ENCODE data around the gene MACROD2.

MACROD2 gene

DNA sequence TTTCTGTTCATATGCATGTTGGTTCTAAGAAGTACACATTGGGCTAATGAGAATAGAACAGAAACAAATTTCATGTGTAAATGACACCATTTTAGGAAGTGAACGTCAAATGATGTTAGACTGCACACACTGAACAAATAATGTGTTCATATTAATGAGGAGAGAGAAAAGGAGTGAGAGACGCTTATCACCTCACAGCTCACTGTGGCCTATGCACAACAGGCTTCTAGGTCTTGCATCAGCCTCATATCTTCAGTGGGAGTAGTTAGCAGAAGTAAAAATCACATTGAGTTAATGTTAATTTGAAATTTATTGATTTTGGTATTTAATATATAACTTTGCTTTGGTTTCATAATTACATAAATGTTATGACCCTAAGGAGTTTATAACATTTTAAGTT is 454.9 kb downstream of the MACROD2 start:
- TF ChIP-seq POLR2AphosphoS5 (IDR thresholded peaks at IDR 0.05; ENCODE audit: low read depth, low read length) (no peak), TAF1 (IDR thresholded peaks at IDR 0.05; ENCODE audit: borderline replicate concordance, insufficient read depth, low read length) (no peak), FOXP2 (optimal IDR thresholded peaks at IDR 0.05; ENCODE audit: borderline replicate concordance, extremely low read depth, extremely low read length, insufficient read depth) (no peak), SIN3A (IDR thresholded peaks at IDR 0.05; ENCODE audit: borderline replicate concordance, insufficient read depth, low read length) (no peak)
- TF ChIP-seq, protein P1, sequence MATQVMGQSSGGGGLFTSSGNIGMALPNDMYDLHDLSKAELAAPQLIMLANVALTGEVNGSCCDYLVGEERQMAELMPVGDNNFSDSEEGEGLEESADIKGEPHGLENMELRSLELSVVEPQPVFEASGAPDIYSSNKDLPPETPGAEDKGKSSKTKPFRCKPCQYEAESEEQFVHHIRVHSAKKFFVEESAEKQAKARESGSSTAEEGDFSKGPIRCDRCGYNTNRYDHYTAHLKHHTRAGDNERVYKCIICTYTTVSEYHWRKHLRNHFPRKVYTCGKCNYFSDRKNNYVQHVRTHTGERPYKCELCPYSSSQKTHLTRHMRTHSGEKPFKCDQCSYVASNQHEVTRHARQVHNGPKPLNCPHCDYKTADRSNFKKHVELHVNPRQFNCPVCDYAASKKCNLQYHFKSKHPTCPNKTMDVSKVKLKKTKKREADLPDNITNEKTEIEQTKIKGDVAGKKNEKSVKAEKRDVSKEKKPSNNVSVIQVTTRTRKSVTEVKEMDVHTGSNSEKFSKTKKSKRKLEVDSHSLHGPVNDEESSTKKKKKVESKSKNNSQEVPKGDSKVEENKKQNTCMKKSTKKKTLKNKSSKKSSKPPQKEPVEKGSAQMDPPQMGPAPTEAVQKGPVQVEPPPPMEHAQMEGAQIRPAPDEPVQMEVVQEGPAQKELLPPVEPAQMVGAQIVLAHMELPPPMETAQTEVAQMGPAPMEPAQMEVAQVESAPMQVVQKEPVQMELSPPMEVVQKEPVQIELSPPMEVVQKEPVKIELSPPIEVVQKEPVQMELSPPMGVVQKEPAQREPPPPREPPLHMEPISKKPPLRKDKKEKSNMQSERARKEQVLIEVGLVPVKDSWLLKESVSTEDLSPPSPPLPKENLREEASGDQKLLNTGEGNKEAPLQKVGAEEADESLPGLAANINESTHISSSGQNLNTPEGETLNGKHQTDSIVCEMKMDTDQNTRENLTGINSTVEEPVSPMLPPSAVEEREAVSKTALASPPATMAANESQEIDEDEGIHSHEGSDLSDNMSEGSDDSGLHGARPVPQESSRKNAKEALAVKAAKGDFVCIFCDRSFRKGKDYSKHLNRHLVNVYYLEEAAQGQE (IDR thresholded peaks at IDR 0.05; ENCODE audit: insufficient read depth in 1 of 2, low read depth in 2 of 2, low read length in 2 of 2) = no peak

DNA sequence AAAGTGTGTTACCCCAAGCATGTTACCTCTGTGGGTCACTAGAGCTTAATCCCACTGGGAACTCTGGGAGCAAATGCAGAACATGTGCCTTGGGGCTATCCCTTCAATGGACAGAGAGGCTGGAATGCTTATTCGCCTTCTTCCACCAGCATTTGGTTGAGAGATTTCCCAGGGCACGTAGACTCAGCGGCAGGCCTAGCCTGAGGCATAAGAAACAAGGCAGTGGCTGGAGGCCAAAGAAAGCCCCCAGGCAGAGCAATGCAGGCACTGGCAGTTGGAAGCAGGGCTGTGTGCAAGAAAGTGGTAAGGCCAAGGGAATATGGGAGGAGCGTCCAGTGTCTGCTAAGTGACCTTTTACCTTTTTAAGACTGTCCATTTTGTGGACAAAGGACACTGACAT is 456.1 kb downstream of the MACROD2 start:
- TF ChIP-seq TAF1 (IDR thresholded peaks at IDR 0.05; ENCODE audit: borderline replicate concordance, insufficient read depth, low read length) = no peak

DNA sequence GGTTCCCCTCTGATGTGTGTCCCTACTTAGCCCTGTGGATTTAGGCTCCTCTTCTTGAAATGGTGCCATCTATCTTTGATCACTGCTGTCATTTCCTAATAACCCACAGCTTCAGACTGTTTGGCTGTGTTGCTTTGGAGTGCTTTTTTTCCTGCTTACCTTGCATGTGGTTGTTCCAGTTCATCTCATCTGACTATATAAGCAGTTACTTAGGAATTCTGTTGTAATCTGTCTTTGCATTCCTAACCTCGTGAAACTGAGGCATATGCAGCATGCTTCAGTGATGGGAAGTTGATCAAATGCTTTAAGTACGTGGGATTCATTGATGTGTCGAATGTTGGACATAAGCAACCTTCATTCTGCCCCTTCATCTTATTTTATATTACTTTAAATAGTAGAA is 457.9 kb downstream of the MACROD2 start:
- TF ChIP-seq, protein P1 (IDR thresholded peaks at IDR 0.05; ENCODE audit: insufficient read depth in 1 of 2, low read depth in 2 of 2, low read length in 2 of 2) = no peak
- no peak for TF ChIP-seq TAF1 (IDR thresholded peaks at IDR 0.05; ENCODE audit: borderline replicate concordance, insufficient read depth, low read length)
- no peak for TF ChIP-seq POLR2AphosphoS5 (IDR thresholded peaks at IDR 0.05; ENCODE audit: low read depth, low read length)
- TF ChIP-seq SIN3A (IDR thresholded peaks at IDR 0.05; ENCODE audit: borderline replicate concordance, insufficient read depth, low read length) = no peak
- no peak for TF ChIP-seq FOXP2 (optimal IDR thresholded peaks at IDR 0.05; ENCODE audit: borderline replicate concordance, extremely low read depth, extremely low read length, insufficient read depth)

DNA sequence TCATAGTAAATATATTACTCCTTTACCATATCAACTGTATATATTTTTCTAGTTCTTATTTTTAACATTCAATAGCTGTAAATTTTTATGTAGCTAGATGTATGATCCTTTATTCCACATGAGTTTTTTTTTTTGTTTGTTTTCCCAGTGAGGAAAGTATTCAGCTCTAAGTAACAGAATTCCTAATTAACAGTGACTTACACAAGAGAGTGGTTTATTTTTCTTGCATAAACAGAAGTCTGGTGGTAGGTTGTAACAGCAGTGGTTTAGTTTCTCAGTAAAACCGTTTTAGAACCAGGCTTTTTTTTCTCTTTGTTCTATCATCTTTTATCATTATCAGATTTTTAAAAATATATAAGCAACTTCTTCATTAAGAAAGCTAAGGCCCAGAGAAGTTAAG is 459.0 kb downstream of the MACROD2 start:
- TF ChIP-seq FOXP2 (optimal IDR thresholded peaks at IDR 0.05; ENCODE audit: borderline replicate concordance, extremely low read depth, extremely low read length, insufficient read depth) = no peak
- TF ChIP-seq, protein P1 (IDR thresholded peaks at IDR 0.05; ENCODE audit: insufficient read depth in 1 of 2, low read depth in 2 of 2, low read length in 2 of 2) = no peak
- TF ChIP-seq POLR2AphosphoS5 (IDR thresholded peaks at IDR 0.05; ENCODE audit: low read depth, low read length) = no peak
- no peak for TF ChIP-seq TAF1 (IDR thresholded peaks at IDR 0.05; ENCODE audit: borderline replicate concordance, insufficient read depth, low read length)
- no peak for TF ChIP-seq SIN3A (IDR thresholded peaks at IDR 0.05; ENCODE audit: borderline replicate concordance, insufficient read depth, low read length)

DNA sequence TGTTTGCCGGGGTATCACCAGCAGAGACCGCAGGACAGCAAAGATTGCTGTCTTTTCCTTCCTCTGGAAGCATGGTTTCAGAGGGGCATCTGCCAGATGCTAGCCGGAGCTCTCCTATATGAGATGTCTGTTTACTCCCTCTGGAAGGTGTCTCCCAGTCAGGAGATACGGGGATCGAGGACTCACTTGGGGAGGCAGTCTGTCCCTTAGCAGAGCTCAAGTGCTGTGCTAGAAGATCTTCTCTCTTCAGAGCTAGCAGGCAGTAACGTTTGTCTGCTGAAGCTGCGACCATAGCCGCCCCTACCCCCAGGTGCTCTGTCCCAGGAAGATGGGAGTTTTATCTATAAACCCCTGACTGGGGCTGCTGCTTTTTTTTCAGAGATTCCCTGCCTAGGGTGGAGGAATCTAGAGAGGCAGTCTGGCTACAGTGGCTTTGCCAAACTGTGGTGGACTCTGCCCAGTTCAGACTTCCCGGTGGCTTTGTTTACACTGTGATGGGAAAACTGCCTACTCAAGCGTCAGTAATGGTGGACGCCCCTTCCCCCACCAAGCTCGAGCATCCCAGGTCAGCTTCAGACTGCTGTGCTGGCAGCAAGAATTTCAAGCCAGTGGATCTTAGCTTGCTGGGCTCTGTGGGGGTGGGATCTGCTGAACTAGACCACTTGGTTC is 475.0 kb downstream of the MACROD2 start:
- TF ChIP-seq TAF1 (IDR thresholded peaks at IDR 0.05; ENCODE audit: borderline replicate concordance, insufficient read depth, low read length) (no peak), POLR2AphosphoS5 (IDR thresholded peaks at IDR 0.05; ENCODE audit: low read depth, low read length) (no peak), FOXP2 (optimal IDR thresholded peaks at IDR 0.05; ENCODE audit: borderline replicate concordance, extremely low read depth, extremely low read length, insufficient read depth) (no peak), SIN3A (IDR thresholded peaks at IDR 0.05; ENCODE audit: borderline replicate concordance, insufficient read depth, low read length) (no peak)
- TF ChIP-seq, protein P1 (IDR thresholded peaks at IDR 0.05; ENCODE audit: insufficient read depth in 1 of 2, low read depth in 2 of 2, low read length in 2 of 2) = no peak
